Measurements from ENCODE around the gene LRMDA.

Gene LRMDA

GRCh38 chr10:75658036-75658435 lies 226.6 kb downstream of the LRMDA start:
- FAIRE-seq = no peak
- DNase-seq (ENCODE audit: low spot score) = no peak

GRCh38 chr10:75658496-75658895 lies 227.1 kb downstream of the LRMDA start:
- no peak for FAIRE-seq
- no peak for DNase-seq (ENCODE audit: low spot score)

- no peak for FAIRE-seq
- no peak for DNase-seq (ENCODE audit: low spot score)
Observed at GRCh38 chr10:75658915-75659314, 227.5 kb downstream of the LRMDA start.

GRCh38 chr10:75660823-75661222 lies 229.4 kb downstream of the LRMDA start:
- FAIRE-seq (no peak), DNase-seq (ENCODE audit: low spot score) (no peak)

DNA sequence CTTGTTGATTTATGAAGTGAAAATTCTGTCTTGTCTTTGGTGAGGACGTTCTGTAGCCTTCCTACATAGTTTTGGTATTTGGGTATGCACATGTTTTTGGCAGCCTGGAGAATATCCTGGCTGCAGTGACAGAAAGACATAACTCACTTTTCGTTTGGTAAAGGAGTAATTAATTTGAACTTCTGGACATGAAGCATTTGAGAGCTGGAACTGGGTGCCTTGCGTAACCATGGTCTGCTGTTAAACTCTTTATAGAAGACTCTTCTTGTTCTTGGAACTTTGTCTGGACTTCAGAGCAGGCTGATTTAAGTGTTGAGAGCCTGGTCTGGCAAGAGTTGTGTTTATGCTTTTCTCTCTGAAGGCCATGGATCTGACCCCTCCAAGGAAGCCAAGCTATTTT lies 231.3 kb downstream of the LRMDA start:
- FAIRE-seq = no peak
- DNase-seq (ENCODE audit: low spot score) = no peak

- DNase-seq (ENCODE audit: low spot score) (no peak), FAIRE-seq (no peak)
Observed at GRCh38 chr10:75663947-75664664, 232.7 kb downstream of the LRMDA start.

DNA sequence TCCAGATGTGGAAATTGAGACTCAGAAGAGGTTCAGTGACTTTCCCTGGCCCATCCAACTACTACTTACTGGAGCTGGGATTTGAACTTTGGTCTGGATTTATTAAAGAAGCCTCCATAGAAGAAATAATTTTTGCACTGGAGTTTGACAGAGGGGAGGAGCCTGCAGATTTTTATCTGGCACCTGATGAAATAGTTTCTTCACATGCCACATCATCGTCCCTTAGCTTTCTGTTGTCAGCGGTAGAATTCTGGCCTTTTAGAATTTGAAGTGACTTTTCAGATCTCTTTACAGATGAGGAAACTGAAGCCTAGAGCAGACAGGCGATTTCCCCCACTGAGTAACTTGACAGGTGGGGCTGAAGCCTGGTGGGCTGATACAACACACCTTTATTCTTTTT lies 233.5 kb downstream of the LRMDA start:
- FAIRE-seq (no peak), DNase-seq (ENCODE audit: low spot score) (no peak)

- DNase-seq (ENCODE audit: low spot score) (no peak), FAIRE-seq (no peak)
Observed at GRCh38 chr10:75665707-75666106, 234.3 kb downstream of the LRMDA start.

DNA sequence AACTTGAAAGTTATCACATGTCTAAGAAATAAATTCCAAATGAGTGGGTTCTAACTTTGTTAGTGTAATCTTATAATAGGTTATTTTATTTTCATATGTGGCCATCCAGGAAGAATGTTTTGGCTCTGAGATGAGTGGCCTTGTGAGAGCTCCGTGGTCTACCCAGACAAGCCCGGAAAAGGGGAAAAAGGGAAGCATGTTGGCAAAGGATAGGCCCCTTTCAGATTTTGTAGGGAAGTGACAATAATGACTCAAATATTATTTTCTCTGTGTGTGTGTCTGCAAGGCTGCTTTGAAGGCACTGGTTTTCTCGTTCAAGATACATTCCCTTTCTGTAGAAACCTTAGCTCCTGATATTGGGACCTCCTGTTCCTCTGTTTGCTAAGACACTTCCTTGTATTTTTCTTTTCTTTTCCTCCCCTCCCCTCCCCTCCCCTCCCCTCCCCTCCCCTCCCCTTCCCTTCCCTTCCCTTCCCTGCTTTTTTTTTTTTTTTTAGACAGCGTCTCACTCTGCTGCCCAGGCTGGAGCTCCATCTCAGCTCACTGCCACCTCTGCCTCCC lies 240.8 kb downstream of the LRMDA start:
- FAIRE-seq = no peak

GRCh38 chr10:75672842-75673241 lies 241.4 kb downstream of the LRMDA start:
- no peak for FAIRE-seq

More for the DNA sequence above, 240.8 kb downstream of the LRMDA start:
- DNase-seq (ENCODE audit: low spot score) = no peak

GRCh38 chr10:75677541-75677940 lies 246.1 kb downstream of the LRMDA start:
- DNase-seq (ENCODE audit: low spot score) = no peak
- no peak for FAIRE-seq

More at GRCh38 chr10:75672842-75673241, 241.4 kb downstream of the LRMDA start:
- DNase-seq (ENCODE audit: low spot score) = no peak

- FAIRE-seq (no peak), DNase-seq (ENCODE audit: low spot score) (no peak)
Observed at GRCh38 chr10:75678527-75678926, 247.1 kb downstream of the LRMDA start.

DNA sequence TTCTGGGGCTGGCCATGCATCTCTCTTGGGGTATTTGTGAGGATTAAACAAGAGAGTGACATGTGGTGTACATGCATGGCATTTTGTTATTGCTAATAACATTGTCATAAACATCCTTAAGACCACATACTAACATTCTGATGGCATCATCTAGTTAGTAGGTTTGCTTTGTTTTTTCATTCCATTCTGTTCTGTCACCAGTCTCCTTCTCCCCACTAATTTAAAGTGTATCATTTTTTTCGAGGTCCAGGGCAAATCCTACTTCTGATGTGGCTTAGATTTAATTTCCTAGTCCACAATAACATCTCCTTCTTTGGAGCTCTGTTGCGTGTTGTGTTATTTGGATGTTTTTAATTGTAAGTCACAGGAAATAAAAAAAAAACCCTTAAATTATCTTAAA lies 248.1 kb downstream of the LRMDA start:
- FAIRE-seq (no peak), DNase-seq (ENCODE audit: low spot score) (no peak)

GRCh38 chr10:75681334-75681733 lies 249.9 kb downstream of the LRMDA start:
- FAIRE-seq (no peak), DNase-seq (ENCODE audit: low spot score) (no peak)

GRCh38 chr10:75682649-75683557 lies 251.5 kb downstream of the LRMDA start:
- FAIRE-seq (no peak), DNase-seq (ENCODE audit: low spot score) (no peak)

- FAIRE-seq (no peak), DNase-seq (ENCODE audit: low spot score) (no peak)
Observed at GRCh38 chr10:75685187-75685586, 253.8 kb downstream of the LRMDA start.

DNA sequence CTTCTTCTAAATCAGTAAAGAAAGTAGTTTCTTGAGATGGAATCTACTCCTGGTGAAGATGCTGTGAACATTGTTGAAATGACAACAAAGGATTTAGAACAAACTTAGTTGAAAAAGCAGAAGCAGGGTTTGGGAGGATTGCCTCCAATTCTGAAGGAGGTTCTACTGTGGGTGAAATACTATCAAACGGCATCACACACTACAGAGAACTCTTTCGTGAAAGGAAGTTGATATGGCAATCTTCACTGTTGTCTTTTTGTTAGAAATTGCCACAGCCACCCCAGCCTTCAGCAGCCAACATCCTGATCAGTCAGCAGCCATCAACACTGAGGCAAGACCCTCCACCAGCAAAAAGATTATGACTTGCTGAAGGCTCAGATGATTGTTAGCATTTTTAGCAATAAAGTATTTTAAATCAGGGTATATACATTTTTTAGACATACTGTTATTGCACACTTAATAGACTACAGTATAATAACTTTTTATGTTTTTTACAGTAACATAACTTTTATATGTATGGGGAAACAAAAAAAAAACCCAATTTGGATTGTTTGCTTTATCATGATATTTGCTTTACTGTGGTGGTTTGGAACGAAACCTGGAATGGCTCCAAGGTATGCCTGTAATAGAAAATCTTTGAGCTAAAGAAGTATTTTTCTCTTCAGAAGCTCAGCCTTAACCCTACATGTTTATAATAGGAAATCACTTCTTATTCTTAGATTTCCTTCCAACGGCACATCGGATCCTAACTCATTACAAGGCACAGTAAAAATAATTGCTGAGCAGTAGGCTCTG lies 257.3 kb downstream of the LRMDA start:
- DNase-seq (ENCODE audit: low spot score) (no peak), FAIRE-seq (no peak)

GRCh38 chr10:75693489-75693888 lies 262.1 kb downstream of the LRMDA start:
- no peak for FAIRE-seq
- no peak for DNase-seq (ENCODE audit: low spot score)

DNA sequence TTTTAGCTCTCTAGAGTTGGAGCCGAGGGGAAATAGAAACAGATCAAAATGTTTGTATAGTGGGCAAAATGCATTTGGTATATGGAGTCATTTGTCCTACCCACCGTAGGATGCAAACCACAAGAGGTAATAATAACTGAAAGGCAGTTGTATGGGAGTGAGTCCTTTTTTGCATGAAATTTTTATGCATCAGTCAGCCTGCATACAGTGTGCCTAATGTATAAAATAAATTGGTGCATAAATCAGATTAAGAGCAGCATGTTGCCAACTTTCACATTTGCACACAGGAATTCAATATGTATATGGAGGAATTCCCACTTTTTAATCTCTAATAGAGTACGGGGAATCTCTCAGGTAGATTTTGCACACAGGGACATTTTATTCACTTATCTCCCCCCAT lies 262.8 kb downstream of the LRMDA start:
- FAIRE-seq (no peak), DNase-seq (ENCODE audit: low spot score) (no peak)

DNA sequence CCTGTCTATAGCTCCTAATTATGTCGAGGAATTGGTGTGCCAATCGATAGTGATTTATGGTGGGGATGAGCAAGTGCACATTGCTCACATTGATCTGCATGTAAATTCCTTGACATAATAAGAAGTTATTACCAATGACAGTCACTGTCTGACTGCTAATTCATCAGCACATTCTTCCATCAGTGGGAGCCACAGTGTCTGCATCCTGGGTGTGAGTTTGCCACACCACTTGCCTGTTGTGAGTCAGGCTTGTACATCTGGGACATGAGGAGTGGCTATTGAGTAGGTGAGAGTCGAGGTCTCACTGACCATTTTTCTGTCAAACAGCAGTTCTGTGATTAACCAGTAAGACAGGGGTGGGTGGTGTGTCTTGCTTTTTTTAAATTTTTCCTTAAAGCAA lies 263.4 kb downstream of the LRMDA start:
- DNase-seq (ENCODE audit: low spot score) (no peak), FAIRE-seq (no peak)

- no peak for DNase-seq (ENCODE audit: low spot score)
- FAIRE-seq = no peak
Observed at GRCh38 chr10:75695994-75696393, 264.6 kb downstream of the LRMDA start.

Data from urothelium cell line (cell line).